IMR-90 (cell line): ENCODE data around the gene TMEM40. TPM values are rescaled to one million over a fixed set of nuclear protein-coding genes. Genes with fewer than 3 reads are reported as not detected.
A peak's percentile ranks its signal among the peaks of the same experiment; 100 is the strongest.

ENCODE experiments used
- ATAC-seq: fragments of 200-7000 bp; cut with Tn5 transposase; 2 replicates; pipeline ENCODE4 v1.9.1; 2020; ENCODE audit warnings: low read depth, mild to moderate bottlenecking, moderate library complexity
- BruUV-seq: library from RNA; stranded (reverse); fragments of 400-500 nt; replicated peaks from 2 replicates; lab custom pipeline; 2021; lab: Mats Ljungman, UMichigan
- CTCF ChIA-PET: fragments of 300-600 bp; formaldehyde crosslinking; extraction: SDS; loops from one replicate; lab custom pipeline; 2021; ENCODE audit warnings: antibody characterized with exemption; lab: Yijun Ruan, JAX
- POLR2A ChIA-PET: fragments of 300-600 bp; sonication (Branson Sonifier 250); formaldehyde crosslinking; loops from one replicate; lab custom pipeline; 2022; ENCODE audit warnings: antibody characterized with exemption; ENCODE audit not compliant: unreplicated experiment; lab: Charles Lee
- DNase-seq: peaks from one replicate; pipeline ENCODE4 v3.0.0; 2013
- H2AFZ ChIP-seq: replicated peaks from 2 replicates; pipeline ENCODE3; 2013; ENCODE audit warnings: low read length, mild to moderate bottlenecking; ENCODE audit not compliant: poor library complexity
- H2AK5ac ChIP-seq: 2 replicates; pipeline ENCODE4 v1.6.1; 2013; ENCODE audit warnings: low read depth, low read length, inconsistent platforms
- H2AK9ac ChIP-seq: replicated peaks from 2 replicates; pipeline ENCODE3; 2013; ENCODE audit warnings: mild to moderate bottlenecking, low read depth, low read length, moderate library complexity; ENCODE audit not compliant: poor library complexity
- H2BK120ac ChIP-seq: 2 replicates; pipeline ENCODE4 v1.6.1; 2013; ENCODE audit warnings: low read depth, low read length, inconsistent platforms
- H2BK15ac ChIP-seq: 3 replicates; pipeline ENCODE4 v1.6.1; 2013; ENCODE audit warnings: low read depth, low read length, inconsistent platforms
- H2BK20ac ChIP-seq: 2 replicates; pipeline ENCODE4 v1.6.1; 2013; ENCODE audit warnings: low read depth, mild to moderate bottlenecking, inconsistent platforms, low read length, moderate library complexity
- H2BK5ac ChIP-seq: 2 replicates; pipeline ENCODE4 v1.6.1; 2013; ENCODE audit warnings: mild to moderate bottlenecking, low read depth, low read length, inconsistent platforms; ENCODE audit not compliant: poor library complexity, severe bottlenecking
- H3K14ac ChIP-seq: replicated peaks from 2 replicates; pipeline ENCODE4 v1.6.1; 2013; ENCODE audit warnings: low read depth, low read length, inconsistent platforms
- H3K18ac ChIP-seq: 2 replicates; pipeline ENCODE4 v1.6.1; 2013; ENCODE audit warnings: low read depth, low read length, control low read depth
- H3K23ac ChIP-seq: 2 replicates; pipeline ENCODE4 v1.6.1; 2013; ENCODE audit warnings: low read depth, low read length, inconsistent platforms
- H3K27ac ChIP-seq: 2 replicates; pipeline ENCODE4 v1.5.1; 2013; ENCODE audit warnings: mild to moderate bottlenecking, control low read depth, low read length; ENCODE audit not compliant: insufficient read depth
- H3K27me3 ChIP-seq: 2 replicates; pipeline ENCODE4 v1.6.1; 2013; ENCODE audit warnings: low read length; ENCODE audit not compliant: control insufficient read depth, insufficient read depth
- H3K36me3 ChIP-seq: 2 replicates; pipeline ENCODE4 v1.6.1; 2013; ENCODE audit warnings: low read length, mixed read lengths; ENCODE audit not compliant: control insufficient read depth, insufficient read depth
- H3K4ac ChIP-seq: 2 replicates; pipeline ENCODE4 v1.6.1; 2013; ENCODE audit warnings: low read depth, low read length, inconsistent platforms
- H3K4me1 ChIP-seq: 2 replicates; pipeline ENCODE4 v1.6.1; 2013; ENCODE audit warnings: low read length, mixed read lengths; ENCODE audit not compliant: control insufficient read depth, insufficient read depth
- H3K4me2 ChIP-seq: 2 replicates; pipeline ENCODE4 v1.6.1; 2013; ENCODE audit warnings: low read depth, mild to moderate bottlenecking, control low read depth, low read length, moderate library complexity
- H3K4me3 ChIP-seq: 2 replicates; pipeline ENCODE4 v1.5.1; 2013; ENCODE audit warnings: low read depth, mild to moderate bottlenecking, control low read depth, low read length, moderate library complexity; ENCODE audit not compliant: insufficient read depth
- H3K56ac ChIP-seq: 2 replicates; pipeline ENCODE4 v1.6.1; 2013; ENCODE audit warnings: low read length, inconsistent platforms; ENCODE audit not compliant: insufficient read depth; ENCODE audit errors: extremely low read depth
- H3K79me1 ChIP-seq, 2 experiments: 2 replicates each; pipeline ENCODE4 v1.6.1; 2013; ENCODE audit warnings: low read length in 2 of 2, inconsistent platforms in 1 of 2, low read depth in 1 of 2
- H3K9ac ChIP-seq: 2 replicates; pipeline ENCODE4 v1.6.1; 2013; ENCODE audit warnings: low read depth, low read length, control low read depth
- H3K9me1 ChIP-seq: 2 replicates; pipeline ENCODE4 v1.6.1; 2013; ENCODE audit warnings: low read length, inconsistent platforms; ENCODE audit not compliant: insufficient read depth
- H3K9me3 ChIP-seq: 2 replicates; pipeline ENCODE4 v1.6.1; 2013; ENCODE audit warnings: low read length; ENCODE audit not compliant: control insufficient read depth, insufficient read depth
- H4K20me1 ChIP-seq: 2 replicates; pipeline ENCODE4 v1.6.1; 2013; ENCODE audit warnings: low read length, inconsistent platforms; ENCODE audit not compliant: insufficient read depth
- H4K5ac ChIP-seq: 2 replicates; pipeline ENCODE4 v1.6.1; 2013; ENCODE audit warnings: mild to moderate bottlenecking, low read depth, low read length, control low read depth
- H4K8ac ChIP-seq, 2 experiments: 2 replicates each; pipeline ENCODE4 v1.6.1; 2013; ENCODE audit warnings: low read depth in 2 of 2, low read length in 2 of 2, control low read depth in 1 of 2, inconsistent platforms in 1 of 2
- H4K91ac ChIP-seq: 2 replicates; pipeline ENCODE4 v1.6.1; 2013; ENCODE audit warnings: low read depth, low read length, inconsistent platforms; ENCODE audit not compliant: insufficient read depth
- BHLHE40 ChIP-seq: fragments of 150-350 bp; IDR thresholded peaks from 2 replicates; pipeline ENCODE4 v1.6.1; 2016; ENCODE audit warnings: mild to moderate bottlenecking, low read depth, low read length
- ELK1 ChIP-seq: fragments of 150-350 bp; IDR thresholded peaks from 2 replicates; pipeline ENCODE4 v1.6.1; 2016; ENCODE audit warnings: low read depth, mild to moderate bottlenecking, low read length, moderate library complexity, borderline replicate concordance
- MXI1 ChIP-seq: IDR thresholded peaks from 2 replicates; pipeline ENCODE4 v1.6.1; 2012; ENCODE audit warnings: low read depth, mild to moderate bottlenecking, low read length, moderate library complexity, borderline replicate concordance
- NFE2L2 ChIP-seq: fragments of 150-350 bp; IDR thresholded peaks from 2 replicates; pipeline ENCODE4 v1.6.1; 2016; ENCODE audit warnings: low read depth, mild to moderate bottlenecking, low read length
- WGBS, 2 experiments: methylation state at CpG; one replicate each; pipeline versions ENCODE4 v1.1.5 to v1.1.7; 2013; ENCODE audit warnings: missing lambda C conversion rate in 2 of 2; ENCODE audit not compliant: insufficient read length in 1 of 2; ENCODE audit errors: extremely low coverage in 2 of 2; 5-methylcytosine and 5-hydroxymethylcytosine counted together
- dilution Hi-C: fragments of 300-500 bp; cut with HindIII; formaldehyde crosslinking; loops from one replicate; pipeline ENCODE4 v1.14.3; 2018; ENCODE audit warnings: low sequenced_read_pairs; ENCODE audit not compliant: unreplicated experiment
- in situ Hi-C: fragments of 300-500 bp; cut with MboI; formaldehyde crosslinking; loops from 3 replicates; pipeline ENCODE4 v1.14.3; 2019; ENCODE audit warnings: low sequenced_read_pairs, inconsistent platforms, mixed read lengths
- intact Hi-C: fragments of 100-400 bp; cut with micrococcal nuclease; formaldehyde crosslinking; loops from 2 replicates; pipeline ENCODE4 v1.10.0; 2022
- polyA plus RNA-seq, 3 experiments: library from polyadenylated mRNA; depleted of rRNA; stranded (reverse); fragments of >200 nt; gene quantifications; 2 replicates each; pipeline ENCODE4 v1.2.3, GENCODE V29; 2012; ENCODE audit warnings: low replicate concordance in 1 of 3
- total RNA-seq: library from RNA; depleted of rRNA; stranded (reverse); fragments of >200 nt; gene quantifications from 2 replicates; pipeline ENCODE4 v1.2.3, GENCODE V29; 2012

Gene TMEM40
- total and polyA plus RNA-seq, 2 of the 4 experiments (the other 2 are of a cell fraction) = 0.27 TPM; not detected in 1

- TF ChIP-seq MXI1 (no peak), BHLHE40 (no peak), NFE2L2 (no peak)
Measured at GRCh38 chr3:12759693-12760565, 870 bp upstream of the TMEM40 start (continued).

GRCh38 chr3:12758025-12758781 lies 856 bp downstream of the TMEM40 start:
- in situ Hi-C loops = no loop called here
- ATAC-seq = peak; percentile 82
- Histone ChIP-seq H2AK5ac (peak overlapping the region; percentile 48; the same call in 1 of the 2 replicates), H4K20me1 (no peaks in the 10 kb centered on the region), H3K27me3 (no peaks in the 10 kb centered on the region), H4K8ac (peak overlapping the region; percentile 65 to 83), H3K23ac (peak overlapping the region; percentile 57), H2BK5ac (peak overlapping the region; percentile 92), H2AK9ac (peak overlapping the region; percentile 67), H3K36me3 (no peaks in the 10 kb centered on the region), H2AFZ (peak overlapping the region; percentile 88), H3K9ac (peak overlapping the region; percentile 44), H3K4me2 (peak overlapping the region; percentile 82), H3K56ac (peak overlapping the region; percentile 13; the same call in 1 of the 2 replicates), H2BK20ac (peak overlapping the region; percentile 92), H2BK15ac (peak overlapping the region; percentile 87; the same call in 2 of the 3 replicates), H3K27ac (peak overlapping the region; percentile 68; the same call in 1 of the 2 replicates), H3K4ac (peak overlapping the region; percentile 85), H3K79me1 (no peaks in the 10 kb centered on the region), H4K91ac (peak overlapping the region; percentile 92), H3K18ac (peak overlapping the region; percentile 95), H3K4me3 (no peak overlapping the region), H3K9me3 (no peaks in the 10 kb centered on the region), H3K4me1 (peaks cover 16% of the 10 kb centered on the region), H4K5ac (peak overlapping the region; percentile 96), H3K14ac (peak overlapping the region; percentile 69), H3K9me1 (peaks cover 12% of the 10 kb centered on the region), H2BK120ac (peak overlapping the region; percentile 92)
- peak; percentile 67 for DNase-seq
- BruUV-seq = no TSS peak
- TF ChIP-seq ELK1 (no peak), MXI1 (0 out of 2 replicates have a peak, but pooled peaks have one; percentile 32)
- intact Hi-C loops = no loop called here
- ChIA-PET CTCF (interaction anchor here (1.0 to 2.4 kb wide), 2 partner anchors 28 to 52 kb away, joined by 3 to 7 read pairs; no protein-coding TSS in a partner anchor), POLR2A (no interaction called here)
- no CpG with 5 or more reads among the region's 5 CpGs for WGBS, 2 experiments
- dilution Hi-C loops = no loop called here
